ENCODE results near the gene C15orf40.

The C15orf40 gene

GRCh38 chr15:82992436-82992998 is 18.9 kb downstream of the C15orf40 start:
- no peak for DNase-seq

DNA sequence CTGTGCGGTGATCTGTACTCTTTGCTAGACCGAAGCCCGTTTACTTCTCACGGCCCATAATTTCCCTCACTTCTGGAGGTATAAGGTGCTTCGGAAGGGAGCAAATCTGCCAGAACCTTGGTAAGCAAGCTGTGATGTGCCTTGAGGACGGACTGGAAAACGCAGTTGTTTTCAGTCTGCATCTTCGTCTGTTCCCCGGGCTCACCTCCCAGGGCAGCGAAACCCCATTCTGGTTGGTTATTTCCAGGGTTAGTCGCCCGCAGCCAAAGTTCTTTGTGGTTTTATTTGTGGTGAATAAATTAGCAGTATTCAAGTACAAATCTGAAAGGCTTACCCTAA is 25.0 kb downstream of the C15orf40 start:
- DNase-seq = no peak

DNA sequence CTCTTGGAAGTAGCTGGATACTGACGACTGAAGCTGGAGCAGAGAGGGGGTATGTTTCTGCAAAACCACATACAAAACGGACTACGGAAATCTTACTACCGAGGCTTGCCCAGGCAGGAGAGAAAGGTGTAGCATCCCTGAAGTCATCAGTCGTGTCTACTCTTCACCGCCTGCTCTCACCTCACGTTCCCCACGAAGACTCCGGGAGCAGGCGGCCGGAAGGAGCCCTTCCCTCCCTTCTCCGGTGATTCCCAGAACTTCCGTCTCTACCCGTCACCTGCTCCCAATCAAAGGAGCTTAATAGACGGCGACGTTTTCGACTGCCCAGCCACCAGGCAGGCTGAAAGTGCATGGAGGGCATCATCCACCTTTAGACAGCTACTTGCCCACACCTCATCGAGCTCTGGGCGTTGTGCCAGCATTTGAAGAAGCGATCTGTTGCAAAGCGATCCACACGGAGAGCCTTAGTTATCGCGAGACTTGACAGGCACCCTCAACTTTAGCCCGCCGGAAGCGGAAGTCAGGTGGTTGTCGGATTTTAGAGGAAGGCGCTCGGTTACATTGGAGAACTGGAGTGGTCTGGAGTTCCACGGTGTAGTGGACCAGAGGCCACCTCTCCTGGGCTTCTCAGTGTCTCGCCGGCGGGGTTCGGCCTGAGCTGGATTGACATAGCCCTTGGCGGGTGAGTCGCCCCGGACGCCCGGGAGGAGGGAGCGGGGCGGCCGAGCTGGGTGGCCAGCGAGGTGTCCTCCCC is 25.6 kb downstream of the C15orf40 start, which contains the start of gene RAMAC:
TSS of gene RAMAC (plus strand) at position 523 of the 754 bp plus-strand sequence. CDS start 2,809 bp downstream, outside the sequence.
- peak; percentile 91 for DNase-seq

DNA sequence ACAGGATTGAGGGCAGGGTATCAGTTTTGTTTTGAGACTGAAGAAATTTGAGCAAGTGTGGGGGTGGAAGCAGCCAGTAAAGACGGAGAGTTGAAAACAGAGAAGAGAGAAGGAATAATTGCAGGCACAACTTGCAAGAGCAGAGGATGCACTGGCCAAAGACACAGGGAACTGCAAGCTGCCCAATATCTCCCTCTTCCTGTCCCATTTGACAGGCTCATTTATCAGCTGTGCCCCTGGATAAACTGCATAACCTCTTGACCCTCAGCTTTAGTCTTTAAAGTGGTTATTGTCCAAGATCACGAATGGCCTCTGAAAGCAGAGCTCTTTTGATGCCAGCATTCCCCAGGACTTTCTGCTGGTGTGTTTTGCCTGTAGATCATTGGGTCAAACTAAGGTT is 30.5 kb downstream of the C15orf40 start:
- DNase-seq = no peak

- no peak for DNase-seq
Measured at GRCh38 chr15:82979726-82980125, 31.7 kb downstream of the C15orf40 start.

DNA sequence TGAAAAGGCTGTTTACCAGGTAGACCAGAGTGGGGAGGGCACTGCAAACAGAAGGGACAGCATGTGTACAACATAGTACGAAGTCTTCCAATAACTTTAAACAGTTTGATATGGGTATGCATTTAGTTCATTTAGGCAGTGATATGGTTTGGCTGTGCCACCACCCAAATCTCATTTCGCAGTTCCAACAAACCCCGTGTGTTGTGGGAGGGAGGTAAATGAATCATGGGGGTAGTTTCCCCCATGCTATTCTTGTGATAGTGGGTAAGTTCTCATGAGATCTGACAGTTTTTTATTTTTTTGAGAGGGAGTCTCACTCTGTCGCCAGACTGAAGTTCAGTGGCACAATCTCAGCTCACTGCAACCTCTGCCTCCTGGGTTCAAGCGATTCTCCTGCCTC is 33.0 kb downstream of the C15orf40 start:
- DNase-seq = no peak

- no peak for DNase-seq
Measured at GRCh38 chr15:82977076-82977475, 34.4 kb downstream of the C15orf40 start.

DNA sequence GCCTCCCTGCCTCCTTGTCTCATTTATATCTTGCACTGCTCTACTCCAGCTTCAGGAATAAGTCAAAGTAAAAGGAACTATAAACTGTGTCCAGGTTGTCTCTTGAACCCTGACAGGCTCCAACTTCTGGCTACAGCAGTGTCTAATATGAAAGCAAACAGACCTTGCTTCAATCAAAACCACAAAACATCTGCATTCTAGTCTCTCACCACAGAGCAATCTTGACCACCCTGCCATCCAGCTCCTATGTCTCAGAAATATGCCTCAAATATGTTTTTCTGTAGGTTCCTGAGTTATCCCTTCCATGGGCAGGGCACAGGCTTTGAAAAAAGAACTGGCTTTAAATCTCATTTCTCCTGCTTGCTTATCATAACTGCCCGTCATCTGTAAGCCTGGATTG is 38.4 kb downstream of the C15orf40 start:
- no peak for DNase-seq

DNA sequence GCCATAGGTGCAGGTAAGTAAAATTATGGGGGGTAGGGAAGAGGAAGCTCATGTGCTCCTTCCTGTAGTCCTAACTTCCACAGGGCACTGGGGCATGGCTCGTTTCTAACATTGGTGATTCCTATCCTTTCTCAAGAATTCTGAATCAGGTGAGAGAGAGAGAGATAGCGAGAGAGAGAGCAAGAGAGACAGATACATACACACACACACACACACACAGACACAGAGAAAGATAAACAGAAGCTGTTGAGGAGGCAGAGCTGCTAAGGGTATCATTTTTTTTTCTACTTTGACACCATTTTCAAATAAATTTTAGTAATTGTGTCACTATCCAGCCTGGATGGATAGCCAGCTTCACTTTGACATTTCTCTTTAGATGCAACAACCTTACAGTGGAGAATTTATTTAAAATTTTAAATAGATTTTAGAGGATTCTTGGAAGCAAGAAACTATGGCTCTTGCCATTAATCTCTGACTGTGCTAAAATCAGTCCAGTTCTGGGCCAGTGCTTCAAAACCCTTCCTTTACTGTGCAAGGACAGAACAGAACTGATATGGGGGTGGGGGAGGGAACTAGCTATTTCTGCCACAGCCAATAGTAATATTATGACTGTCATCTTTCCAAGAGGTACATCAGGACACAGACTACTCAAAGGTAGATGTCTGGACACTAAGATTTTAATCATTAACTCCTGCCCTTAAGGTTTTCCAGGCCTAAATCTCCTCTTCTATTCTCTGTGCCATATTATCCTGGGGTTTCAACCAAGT is 40.0 kb downstream of the C15orf40 start:
- DNase-seq = no peak

GRCh38 chr15:82970696-82971095 is 40.7 kb downstream of the C15orf40 start:
- DNase-seq = no peak

DNA sequence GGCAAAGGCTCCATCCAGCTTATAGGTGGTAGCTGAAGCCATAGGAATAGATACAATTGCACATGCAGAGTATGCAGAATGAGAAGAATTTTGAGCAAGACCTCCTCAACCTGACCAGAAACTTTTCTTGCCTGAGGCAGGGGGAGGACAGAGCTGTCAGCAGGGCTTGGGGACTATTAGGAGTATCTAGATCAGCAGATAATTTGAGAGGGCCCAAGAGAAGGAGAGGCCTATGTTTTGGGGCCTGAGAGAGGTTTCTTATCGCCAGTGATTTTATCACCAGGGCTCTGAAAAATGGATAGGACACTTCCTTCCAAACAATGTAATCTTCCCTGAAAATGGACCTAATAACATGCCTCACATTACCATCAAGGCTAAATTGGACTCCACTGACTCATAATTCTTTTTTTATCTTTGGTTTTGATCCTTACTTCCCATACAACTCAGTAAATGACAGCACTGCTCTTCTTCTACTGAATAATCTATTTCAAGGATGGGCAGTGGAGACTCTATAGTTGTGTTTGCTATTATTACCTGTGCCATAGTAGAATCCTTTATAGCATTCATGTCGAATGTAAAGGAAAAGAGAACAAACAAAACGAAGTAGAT is 41.3 kb downstream of the C15orf40 start:
- DNase-seq = no peak

- no peak for DNase-seq
Measured at GRCh38 chr15:82969353-82969752, 42.1 kb downstream of the C15orf40 start.

DNA sequence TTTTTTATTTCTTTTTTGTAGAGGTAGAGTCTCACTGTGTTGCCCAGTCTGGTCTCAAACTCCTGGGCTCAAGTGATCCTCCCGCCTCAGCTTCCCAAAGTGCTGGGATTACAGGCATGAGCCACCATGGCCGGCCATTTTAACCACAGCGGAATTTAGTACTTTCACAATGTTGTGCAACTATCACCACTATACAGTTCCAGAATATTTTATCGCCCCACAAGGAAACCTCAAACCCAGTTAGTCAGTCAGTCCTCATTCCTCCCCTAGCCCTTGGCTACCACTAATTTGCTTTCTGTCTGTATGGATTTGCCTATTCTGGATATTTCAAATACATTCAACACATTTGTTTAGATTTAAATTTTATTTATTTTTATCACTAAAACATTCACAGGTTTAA is 43.4 kb downstream of the C15orf40 start:
- DNase-seq = no peak

- no peak for DNase-seq
Measured at GRCh38 chr15:82966671-82967071, 44.8 kb downstream of the C15orf40 start.

DNA sequence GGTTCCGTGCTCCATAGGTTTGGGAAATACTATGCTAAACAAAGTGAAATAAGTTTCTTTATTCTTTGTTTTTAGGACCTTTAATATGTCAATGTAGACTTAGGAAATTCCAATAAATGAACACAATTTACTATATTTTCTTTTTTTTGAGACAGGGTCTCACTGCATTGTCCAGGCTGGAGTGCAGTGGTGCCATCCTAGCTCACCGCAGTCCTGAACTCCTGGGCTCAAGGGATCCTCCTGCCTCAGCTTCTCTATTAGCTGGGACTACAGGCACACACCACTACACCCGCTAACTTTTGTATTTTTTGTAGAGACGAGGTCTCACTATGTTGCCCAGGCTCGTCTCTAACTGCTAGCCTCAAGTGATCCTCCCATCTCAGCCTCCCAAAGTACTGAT is 46.5 kb downstream of the C15orf40 start:
- DNase-seq = no peak

DNA sequence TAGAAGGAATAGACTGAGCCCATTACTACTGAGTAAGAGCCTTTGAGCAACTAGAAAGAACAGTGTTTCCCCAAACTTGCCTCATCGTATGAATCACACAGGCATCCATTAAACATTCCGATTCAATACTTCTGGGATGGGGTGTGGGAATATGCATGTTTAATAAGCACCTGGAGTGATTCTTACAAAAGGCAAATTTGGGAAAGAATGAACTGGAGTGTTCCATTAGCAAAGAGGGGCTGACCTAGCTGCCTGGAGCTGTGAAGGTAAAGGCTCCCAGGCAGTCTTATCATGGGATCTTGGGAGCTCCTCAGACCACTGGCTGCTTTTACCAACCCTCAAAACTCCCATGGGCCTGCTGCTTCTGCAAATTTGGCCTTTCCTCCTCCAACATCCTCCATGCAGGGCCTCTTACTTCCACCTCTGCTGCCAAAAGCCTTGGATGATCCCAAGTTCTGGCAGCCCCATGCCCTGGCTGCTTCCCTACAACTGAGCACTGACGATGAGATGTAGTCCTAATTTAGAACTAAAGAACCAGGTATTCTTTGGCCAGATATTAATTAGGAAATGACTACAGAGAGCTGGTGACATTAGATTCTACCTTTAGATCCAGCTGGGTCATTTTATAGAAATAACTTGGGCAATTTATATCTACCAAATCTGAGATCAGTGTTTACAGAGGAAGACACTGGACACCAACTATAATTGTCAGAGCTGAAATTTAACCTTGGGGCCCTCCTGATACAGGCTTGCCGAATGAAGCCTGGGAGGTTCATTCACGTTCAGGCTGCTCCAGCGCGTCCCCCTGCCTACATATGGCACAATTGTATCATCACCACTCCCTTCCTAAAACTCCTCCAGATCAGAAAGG is 47.7 kb downstream of the C15orf40 start:
- DNase-seq = no peak

GRCh38 chr15:82960766-82961165 is 50.7 kb downstream of the C15orf40 start:
- no peak for DNase-seq

DNA sequence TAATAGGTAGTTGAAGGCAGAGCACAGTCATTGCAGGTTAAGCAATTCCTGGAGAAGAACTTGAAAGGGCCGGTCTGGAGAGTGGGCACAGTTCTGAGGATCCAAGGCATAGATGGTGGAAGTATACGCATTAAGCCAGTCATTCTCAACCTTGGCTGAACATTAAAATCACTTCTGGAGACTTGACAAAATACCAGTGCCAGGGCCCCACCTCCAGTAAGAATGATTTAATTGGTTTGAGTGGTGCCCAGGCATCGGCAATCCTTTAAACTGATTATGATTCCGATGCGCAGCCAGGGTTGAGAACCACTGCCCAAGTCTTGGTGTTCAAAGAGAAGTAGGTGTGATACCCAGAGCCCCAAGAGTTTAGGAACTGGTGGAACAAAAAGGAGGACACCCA is 52.0 kb downstream of the C15orf40 start:
- DNase-seq = no peak

- DNase-seq = no peak
Measured at GRCh38 chr15:82958638-82959037, 52.8 kb downstream of the C15orf40 start.

DNA sequence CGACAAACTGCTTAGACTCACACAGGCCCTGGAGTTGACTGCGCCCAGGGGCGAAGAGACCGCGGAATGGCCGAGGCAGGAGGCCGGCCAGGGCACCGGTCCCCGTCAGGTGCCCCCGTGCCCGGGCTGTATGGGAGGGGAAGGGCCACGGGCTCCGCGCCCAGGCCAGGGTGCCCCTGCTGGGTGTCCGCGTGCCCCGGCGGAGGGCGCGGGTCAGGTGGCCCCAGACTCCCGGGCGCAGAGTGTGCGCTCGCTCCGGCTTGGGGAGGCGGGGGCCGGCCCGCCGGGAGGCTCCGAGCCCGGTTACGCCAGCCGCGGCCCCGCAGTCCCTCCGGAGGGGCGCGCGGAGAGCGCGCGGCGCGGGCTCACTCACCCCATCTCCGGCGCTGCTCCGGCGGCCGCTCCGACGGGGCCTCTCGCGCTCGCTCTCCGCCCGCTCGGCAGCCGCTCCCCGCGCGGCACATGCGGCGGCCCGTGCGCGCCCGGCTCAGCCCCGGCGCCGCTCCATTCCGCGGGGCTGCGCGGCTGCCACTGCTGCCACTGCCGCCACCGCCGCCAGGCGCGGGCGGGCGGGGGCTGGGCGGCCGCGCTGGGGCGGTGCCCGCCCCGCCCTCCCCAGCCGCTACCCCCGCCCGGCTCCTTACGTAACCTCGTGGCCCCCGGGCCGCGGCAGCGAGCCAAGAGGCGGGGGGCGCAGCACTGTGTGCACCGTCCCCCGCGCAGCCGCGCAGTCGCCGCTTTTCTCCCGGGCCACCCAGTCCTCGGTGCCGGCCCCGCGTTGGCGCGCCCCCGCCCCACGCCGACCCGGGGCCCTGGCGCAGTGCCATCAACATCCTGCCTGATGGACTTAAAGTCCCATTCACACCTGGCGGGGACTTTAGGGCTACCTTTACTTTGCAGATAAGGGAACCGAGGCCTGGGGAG is 59.0 kb downstream of the C15orf40 start, which contains the start of gene HOMER2:
TSS of gene HOMER2 (minus strand) at position 563 of the 924 bp plus-strand sequence. CDS start at position 378, 185 bp downstream.
- DNase-seq = no peak

DNA sequence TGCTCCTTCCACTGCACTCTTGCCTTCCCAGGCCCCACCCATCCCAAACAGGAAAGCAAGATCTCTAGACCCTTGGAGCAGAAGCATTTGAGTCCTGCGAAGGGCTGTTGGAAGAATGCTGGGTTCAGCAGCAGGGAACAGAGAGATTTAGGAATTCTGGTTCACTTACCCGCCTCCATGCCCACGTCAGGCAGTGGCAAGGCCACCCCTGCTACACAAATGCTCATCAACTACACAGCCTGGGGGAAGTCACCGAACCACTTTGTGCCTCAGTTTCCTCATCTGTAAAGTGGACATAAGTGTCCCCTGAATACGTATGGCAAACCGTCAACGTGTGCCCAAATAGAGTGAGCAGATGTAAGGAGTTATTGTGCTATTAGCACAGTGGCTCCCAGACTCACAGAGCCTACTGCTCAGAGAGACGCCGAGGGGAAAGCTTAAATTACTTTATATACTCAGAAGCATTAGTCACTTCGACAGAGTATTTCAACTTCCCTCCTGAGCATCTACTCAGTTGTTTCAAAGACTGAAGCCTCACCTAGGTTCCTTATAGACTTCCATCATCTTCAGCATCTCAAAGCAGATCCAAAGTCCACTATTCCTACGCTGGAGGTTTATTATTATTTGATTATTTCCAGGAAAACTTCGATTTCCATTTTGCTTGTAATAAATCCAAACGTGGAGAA is 59.8 kb downstream of the C15orf40 start:
- DNase-seq = peak; percentile 20

All from NCI-H1694 treated with DMSO at 0.1 percent for 48 hours (cell line).